Neural progenitor cell (in vitro differentiated cells): Measurements from ENCODE around the gene ARMC6.

Source experiments
- EZH2 ChIP-seq: fragments of 200-600 bp; sonication (generic); IDR thresholded peaks from 2 replicates; pipeline ENCODE4 v1.6.1; 2017; ENCODE audit warnings: antibody characterized with exemption, mild to moderate bottlenecking, moderate library complexity
- EZH2phosphoT487 ChIP-seq: fragments of 200-600 bp; sonication (generic); IDR thresholded peaks from 2 replicates; pipeline ENCODE4 v1.6.1; 2017; ENCODE audit warnings: antibody characterized with exemption
- TF ChIP-seq, protein P1 (sequence below): fragments of 200-600 bp; sonication (generic); IDR thresholded peaks from 2 replicates; pipeline ENCODE4 v1.5.1; 2017; ENCODE audit warnings: antibody characterized with exemption, mild to moderate bottlenecking

DNA sequence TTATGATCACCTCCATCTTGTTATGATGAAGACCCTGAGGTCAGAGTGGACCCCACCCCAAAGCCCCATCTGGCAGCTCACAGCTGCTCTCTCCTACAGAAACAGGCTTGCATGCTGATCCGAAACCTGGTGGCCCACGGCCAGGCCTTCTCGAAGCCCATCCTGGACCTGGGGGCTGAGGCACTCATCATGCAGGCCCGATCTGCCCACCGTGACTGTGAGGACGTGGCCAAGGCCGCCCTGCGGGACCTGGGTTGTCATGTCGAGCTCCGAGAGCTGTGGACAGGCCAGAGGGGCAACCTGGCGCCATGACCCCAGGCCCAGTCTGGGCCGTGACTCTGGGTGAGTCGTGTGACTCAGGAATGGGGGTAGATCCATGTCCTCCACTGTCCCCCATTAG is 23.9 kb downstream of the ARMC6 start:
- TF ChIP-seq, protein P1, sequence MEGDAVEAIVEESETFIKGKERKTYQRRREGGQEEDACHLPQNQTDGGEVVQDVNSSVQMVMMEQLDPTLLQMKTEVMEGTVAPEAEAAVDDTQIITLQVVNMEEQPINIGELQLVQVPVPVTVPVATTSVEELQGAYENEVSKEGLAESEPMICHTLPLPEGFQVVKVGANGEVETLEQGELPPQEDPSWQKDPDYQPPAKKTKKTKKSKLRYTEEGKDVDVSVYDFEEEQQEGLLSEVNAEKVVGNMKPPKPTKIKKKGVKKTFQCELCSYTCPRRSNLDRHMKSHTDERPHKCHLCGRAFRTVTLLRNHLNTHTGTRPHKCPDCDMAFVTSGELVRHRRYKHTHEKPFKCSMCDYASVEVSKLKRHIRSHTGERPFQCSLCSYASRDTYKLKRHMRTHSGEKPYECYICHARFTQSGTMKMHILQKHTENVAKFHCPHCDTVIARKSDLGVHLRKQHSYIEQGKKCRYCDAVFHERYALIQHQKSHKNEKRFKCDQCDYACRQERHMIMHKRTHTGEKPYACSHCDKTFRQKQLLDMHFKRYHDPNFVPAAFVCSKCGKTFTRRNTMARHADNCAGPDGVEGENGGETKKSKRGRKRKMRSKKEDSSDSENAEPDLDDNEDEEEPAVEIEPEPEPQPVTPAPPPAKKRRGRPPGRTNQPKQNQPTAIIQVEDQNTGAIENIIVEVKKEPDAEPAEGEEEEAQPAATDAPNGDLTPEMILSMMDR: no peak
- TF ChIP-seq EZH2 (no peak), EZH2phosphoT487 (no peak)
